VCaP (cell line): ENCODE data around the gene PER1.

Source experiments
- H3K27ac ChIP-seq: fragments of 450-650 bp; 2 replicates; pipeline ENCODE4 v1.5.1; 2017
- CTCF ChIP-seq: fragments of 450-650 bp; conservative IDR thresholded peaks from 2 replicates; pipeline ENCODE4 v1.5.1; 2017; ENCODE audit warnings: mild to moderate bottlenecking, moderate library complexity

Gene PER1

GRCh38 chr17:8131844-8132441, 20.3 kb downstream of the PER1 start:
- H3K27ac ChIP-seq = no peak overlapping the region
- no peak for TF ChIP-seq CTCF

- TF ChIP-seq CTCF = no peak
- H3K27ac ChIP-seq = no peak overlapping the region
Observed at GRCh38 chr17:8128125-8128784, 23.9 kb downstream of the PER1 start.

- H3K27ac ChIP-seq = peak overlapping the region; percentile 51
- no peak for TF ChIP-seq CTCF
Observed at GRCh38 chr17:8126491-8127066, 25.6 kb downstream of the PER1 start.

- H3K27ac ChIP-seq = peak overlapping the region; percentile 51
- no peak for TF ChIP-seq CTCF
Observed at GRCh38 chr17:8125947-8126490, 26.2 kb downstream of the PER1 start.

DNA sequence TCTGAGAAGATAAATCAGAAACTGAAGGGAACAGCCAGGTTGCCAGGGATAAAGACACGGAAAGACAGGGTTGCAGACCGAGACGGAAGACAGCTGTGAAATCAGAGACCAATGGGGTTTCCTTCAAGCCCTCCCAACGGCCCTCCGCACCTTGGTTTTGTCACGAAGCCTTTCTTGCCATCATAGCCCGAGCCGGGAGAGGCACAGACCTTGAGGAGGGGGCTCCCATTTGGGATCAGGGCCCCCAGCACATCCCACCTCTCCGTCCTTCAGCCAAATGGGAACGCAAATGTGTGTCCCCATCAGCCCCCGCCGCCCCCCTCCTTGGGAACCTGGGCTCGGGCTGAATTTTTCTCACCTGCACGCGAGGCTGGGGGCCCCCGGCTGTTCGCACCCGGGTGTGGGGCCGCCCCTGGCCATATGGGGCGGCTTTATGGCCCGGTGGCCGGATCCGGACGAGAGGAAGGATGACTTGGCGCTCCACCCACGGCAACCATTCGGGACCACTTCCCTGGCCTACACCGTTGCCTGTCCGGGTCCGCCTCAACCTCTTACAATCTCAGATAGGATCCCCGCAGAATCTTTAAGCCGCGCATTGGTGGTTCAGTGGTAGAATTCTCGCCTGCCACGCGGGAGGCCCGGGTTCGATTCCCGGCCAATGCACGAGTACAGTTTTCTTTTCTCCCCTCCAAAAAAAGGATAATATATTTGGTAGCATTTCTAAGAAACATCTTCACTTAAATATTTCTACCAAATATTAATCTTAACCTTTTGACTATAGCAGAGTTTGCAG, 26.9 kb downstream of the PER1 start:
- TF ChIP-seq CTCF = no peak
- peak overlapping the region; percentile 51 for H3K27ac ChIP-seq

GRCh38 chr17:8124350-8125153, 27.7 kb downstream of the PER1 start:
- H3K27ac ChIP-seq = peak overlapping the region; percentile 39; the same call in 1 of the 2 replicates
- TF ChIP-seq CTCF = no peak
